PFSK-1 (cell line): ENCODE measurements around the gene NTRK1.

Experiments used
- FOXP2 ChIP-seq: optimal IDR thresholded peaks from 2 replicates; pipeline ENCODE3; 2011; ENCODE audit warnings: borderline replicate concordance, control low read depth, inconsistent platforms; ENCODE audit not compliant: insufficient read depth; ENCODE audit errors: extremely low read length, extremely low read depth
- POLR2AphosphoS5 ChIP-seq: IDR thresholded peaks from 2 replicates; pipeline ENCODE4 v1.6.1; 2012; ENCODE audit warnings: low read depth, mild to moderate bottlenecking, control low read depth, low read length, moderate library complexity
- SIN3A ChIP-seq: IDR thresholded peaks from 2 replicates; pipeline ENCODE4 v1.6.1; 2012; ENCODE audit warnings: mild to moderate bottlenecking, low read length, moderate library complexity, borderline replicate concordance; ENCODE audit not compliant: insufficient read depth
- TAF1 ChIP-seq: IDR thresholded peaks from 2 replicates; pipeline ENCODE4 v1.6.1; 2012; ENCODE audit warnings: low read length, control low read depth, borderline replicate concordance; ENCODE audit not compliant: insufficient read depth
- TF ChIP-seq, protein P1 (sequence below), 2 experiments: IDR thresholded peaks; 2 replicates each; pipeline versions ENCODE4 v1.6.1 to v1.8.0; 2011 to 2012; ENCODE audit warnings: low read depth in 2 of 2, low read length in 2 of 2, control low read depth in 1 of 2, inconsistent platforms in 1 of 2, mild to moderate bottlenecking in 1 of 2, moderate library complexity in 1 of 2; ENCODE audit not compliant: insufficient read depth in 1 of 2

NTRK1 gene

DNA sequence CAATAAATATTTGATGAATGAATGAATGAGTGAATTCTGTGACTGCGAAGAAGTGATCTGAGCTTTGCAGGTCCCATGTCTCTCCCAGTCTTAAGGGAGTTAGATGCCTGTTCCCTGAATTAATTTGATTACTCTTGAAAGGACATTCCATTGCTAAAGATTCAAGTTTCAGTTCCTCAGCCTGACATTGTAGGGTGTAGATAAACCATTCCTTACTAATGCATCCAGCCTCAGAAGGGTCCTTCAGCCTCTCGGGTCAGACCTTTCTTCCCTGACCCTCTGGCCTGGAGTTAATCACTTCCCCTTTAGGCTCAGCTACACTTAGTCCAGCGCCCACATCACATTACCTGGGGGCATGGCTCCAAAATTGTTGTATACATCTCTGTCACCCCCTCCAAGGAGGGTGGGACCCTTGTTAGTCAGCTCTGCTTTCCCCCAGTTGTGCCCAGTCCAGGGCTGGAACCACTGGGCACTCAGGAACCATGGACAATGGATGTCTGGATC is 4.3 kb upstream of the NTRK1 start:
- TF ChIP-seq SIN3A (no peak), FOXP2 (no peak), POLR2AphosphoS5 (no peak), TAF1 (no peak)
- TF ChIP-seq, protein P1, sequence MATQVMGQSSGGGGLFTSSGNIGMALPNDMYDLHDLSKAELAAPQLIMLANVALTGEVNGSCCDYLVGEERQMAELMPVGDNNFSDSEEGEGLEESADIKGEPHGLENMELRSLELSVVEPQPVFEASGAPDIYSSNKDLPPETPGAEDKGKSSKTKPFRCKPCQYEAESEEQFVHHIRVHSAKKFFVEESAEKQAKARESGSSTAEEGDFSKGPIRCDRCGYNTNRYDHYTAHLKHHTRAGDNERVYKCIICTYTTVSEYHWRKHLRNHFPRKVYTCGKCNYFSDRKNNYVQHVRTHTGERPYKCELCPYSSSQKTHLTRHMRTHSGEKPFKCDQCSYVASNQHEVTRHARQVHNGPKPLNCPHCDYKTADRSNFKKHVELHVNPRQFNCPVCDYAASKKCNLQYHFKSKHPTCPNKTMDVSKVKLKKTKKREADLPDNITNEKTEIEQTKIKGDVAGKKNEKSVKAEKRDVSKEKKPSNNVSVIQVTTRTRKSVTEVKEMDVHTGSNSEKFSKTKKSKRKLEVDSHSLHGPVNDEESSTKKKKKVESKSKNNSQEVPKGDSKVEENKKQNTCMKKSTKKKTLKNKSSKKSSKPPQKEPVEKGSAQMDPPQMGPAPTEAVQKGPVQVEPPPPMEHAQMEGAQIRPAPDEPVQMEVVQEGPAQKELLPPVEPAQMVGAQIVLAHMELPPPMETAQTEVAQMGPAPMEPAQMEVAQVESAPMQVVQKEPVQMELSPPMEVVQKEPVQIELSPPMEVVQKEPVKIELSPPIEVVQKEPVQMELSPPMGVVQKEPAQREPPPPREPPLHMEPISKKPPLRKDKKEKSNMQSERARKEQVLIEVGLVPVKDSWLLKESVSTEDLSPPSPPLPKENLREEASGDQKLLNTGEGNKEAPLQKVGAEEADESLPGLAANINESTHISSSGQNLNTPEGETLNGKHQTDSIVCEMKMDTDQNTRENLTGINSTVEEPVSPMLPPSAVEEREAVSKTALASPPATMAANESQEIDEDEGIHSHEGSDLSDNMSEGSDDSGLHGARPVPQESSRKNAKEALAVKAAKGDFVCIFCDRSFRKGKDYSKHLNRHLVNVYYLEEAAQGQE (IDR thresholded peaks at IDR 0.05; ENCODE audit: insufficient read depth in 1 of 2, low read depth in 2 of 2, low read length in 2 of 2) = no peak

DNA sequence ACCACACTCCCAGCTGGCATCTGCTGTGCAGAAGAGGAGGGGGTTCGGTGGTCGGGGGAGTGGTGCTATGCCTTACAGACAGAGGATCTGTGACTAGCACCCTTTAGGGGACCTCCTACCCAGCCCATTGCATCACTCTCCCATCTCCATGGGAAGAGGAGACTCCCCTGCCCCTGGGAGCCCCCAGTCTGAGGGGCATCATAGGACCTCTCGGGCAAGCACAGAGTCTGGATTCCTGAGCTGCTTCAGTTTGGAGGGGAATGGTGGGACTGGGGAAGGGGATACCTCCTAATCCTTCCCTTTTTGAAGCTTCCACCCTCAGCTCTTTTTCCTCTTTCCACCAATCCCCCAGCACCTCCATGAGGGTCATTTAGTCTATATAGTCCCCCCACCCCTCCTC is 3.1 kb upstream of the NTRK1 start:
- TF ChIP-seq SIN3A = no peak
- TF ChIP-seq, protein P1 (IDR thresholded peaks at IDR 0.05; ENCODE audit: insufficient read depth in 1 of 2, low read depth in 2 of 2, low read length in 2 of 2) = no peak
- TF ChIP-seq POLR2AphosphoS5 = no peak
- TF ChIP-seq TAF1 = no peak
- TF ChIP-seq FOXP2 = no peak

GRCh38 chr1:156858555-156858956 is 2.1 kb upstream of the NTRK1 start:
- TF ChIP-seq, protein P1 (IDR thresholded peaks at IDR 0.05; ENCODE audit: insufficient read depth in 1 of 2, low read depth in 2 of 2, low read length in 2 of 2) = no peak
- no peak for TF ChIP-seq POLR2AphosphoS5
- no peak for TF ChIP-seq SIN3A
- TF ChIP-seq TAF1 = no peak
- no peak for TF ChIP-seq FOXP2

DNA sequence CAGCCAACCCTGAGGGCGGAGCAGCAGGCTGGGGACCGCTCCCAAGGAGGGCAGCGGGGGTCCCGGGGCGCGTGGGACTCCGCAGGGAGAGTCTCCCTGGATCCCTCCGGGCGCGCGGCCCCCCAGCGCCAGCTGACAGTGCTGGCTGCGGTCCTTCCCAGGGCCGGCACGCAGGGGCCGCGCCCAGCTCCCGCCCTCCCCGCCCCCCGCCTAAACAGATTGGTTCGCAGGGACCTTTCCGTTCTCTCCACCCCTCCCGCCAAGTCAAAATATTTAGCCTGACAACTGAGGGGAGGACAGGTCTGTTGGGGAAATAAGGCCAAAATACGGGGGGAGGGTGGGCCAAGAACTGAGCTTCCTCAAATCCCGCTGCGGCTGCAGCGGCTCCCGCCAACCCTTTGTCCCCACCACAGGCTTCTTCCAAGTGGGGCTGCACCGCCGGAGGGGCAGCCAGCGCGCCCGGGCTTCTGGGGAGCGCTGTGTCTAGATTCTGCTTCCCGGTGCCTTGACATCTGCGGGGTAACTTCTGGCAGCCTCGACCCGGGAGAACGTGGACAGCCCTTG is 1.6 kb upstream of the NTRK1 start, which contains the start of gene INSRR:
Gene INSRR, minus strand, starts transcription at position 159 of the 564 bp plus-strand sequence. CDS start 496 bp downstream, outside the sequence.
- TF ChIP-seq, protein P1 (IDR thresholded peaks at IDR 0.05; ENCODE audit: insufficient read depth in 1 of 2, low read depth in 2 of 2, low read length in 2 of 2) = no peak
- no peak for TF ChIP-seq POLR2AphosphoS5
- no peak for TF ChIP-seq TAF1
- no peak for TF ChIP-seq FOXP2
